Hepatocyte (in vitro differentiated cells): Measurements from ENCODE around the gene PCDHB14. TPM values are rescaled to one million over a fixed set of nuclear protein-coding genes. Genes with fewer than 3 reads are reported as not detected.
"Not testable (repeated sequence)": the region's sequence is repeated elsewhere in the genome, so short reads cannot be mapped to it uniquely, and the experiment has no call there.

Experiments
- DNase-seq: peaks from one replicate; pipeline ENCODE4 v3.0.0-alpha.2; 2016; ENCODE audit warnings: low spot score
- H2AFZ ChIP-seq: fragments of 200-600 bp; sonication (generic); 2 replicates; pipeline ENCODE4 v1.6.0; 2016; ENCODE audit warnings: antibody characterized with exemption, mild to moderate bottlenecking
- H3K27ac ChIP-seq: fragments of 200-600 bp; sonication (generic); 2 replicates; pipeline ENCODE4 v1.5.1; 2016; ENCODE audit warnings: mild to moderate bottlenecking
- H3K27me3 ChIP-seq: fragments of 200-600 bp; sonication (generic); 2 replicates; pipeline ENCODE4 v1.6.1; 2016
- H3K36me3 ChIP-seq: fragments of 200-600 bp; sonication (generic); replicated peaks from 2 replicates; pipeline ENCODE4 v1.5.1; 2016; ENCODE audit warnings: low read depth; ENCODE audit not compliant: insufficient read depth
- H3K4me1 ChIP-seq: fragments of 200-600 bp; sonication (generic); 2 replicates; pipeline ENCODE4 v1.5.1; 2016; ENCODE audit warnings: mild to moderate bottlenecking, moderate library complexity; ENCODE audit not compliant: insufficient read depth
- H3K4me2 ChIP-seq: fragments of 200-600 bp; sonication (generic); 2 replicates; pipeline ENCODE4 v1.6.0; 2016
- H3K4me3 ChIP-seq: fragments of 200-600 bp; sonication (generic); 2 replicates; pipeline ENCODE4 v1.5.1; 2016; ENCODE audit warnings: mild to moderate bottlenecking
- H3K79me2 ChIP-seq: fragments of 200-600 bp; sonication (generic); 2 replicates; pipeline ENCODE4 v1.6.0; 2017; ENCODE audit warnings: mild to moderate bottlenecking
- H3K9me2 ChIP-seq: fragments of 200-600 bp; sonication (generic); replicated peaks from 2 replicates; pipeline ENCODE4 v1.6.0; 2017; ENCODE audit warnings: mild to moderate bottlenecking; ENCODE audit not compliant: insufficient read depth
- H3K9me3 ChIP-seq: fragments of 200-600 bp; sonication (generic); 2 replicates; pipeline ENCODE4 v1.5.1; 2016; ENCODE audit warnings: low read depth, mild to moderate bottlenecking
- H4K20me1 ChIP-seq: fragments of 200-600 bp; sonication (generic); 2 replicates; pipeline ENCODE4 v1.6.0; 2016; ENCODE audit warnings: mild to moderate bottlenecking; ENCODE audit not compliant: insufficient read depth, poor library complexity, severe bottlenecking
- CTCF ChIP-seq: fragments of 200-600 bp; sonication (generic); IDR thresholded peaks from 2 replicates; pipeline ENCODE4 v1.5.1; 2016; ENCODE audit warnings: antibody characterized with exemption, mild to moderate bottlenecking; ENCODE audit not compliant: poor library complexity
- EZH2 ChIP-seq: fragments of 200-600 bp; sonication (generic); IDR thresholded peaks from 2 replicates; pipeline ENCODE4 v1.6.1; 2016; ENCODE audit warnings: antibody characterized with exemption, mild to moderate bottlenecking, borderline replicate concordance
- EZH2phosphoT487 ChIP-seq: fragments of 200-600 bp; sonication (generic); IDR thresholded peaks from one replicate; pipeline ENCODE4 v1.6.1; 2018; ENCODE audit warnings: antibody characterized with exemption, mild to moderate bottlenecking, low read depth, moderate library complexity; ENCODE audit not compliant: unreplicated experiment, severe bottlenecking
- WGBS: methylation state at CpG from one replicate; pipeline ENCODE4 v1.1.6; 2016; ENCODE audit warnings: low lambda C conversion rate; ENCODE audit errors: missing lambda C conversion rate; 5-methylcytosine and 5-hydroxymethylcytosine counted together
- polyA plus RNA-seq: library from polyadenylated mRNA; unstranded; fragments of >200 nt; fragmentation: Nextera tagmentation; extraction: Ambion mirVana; gene quantifications from 2 replicates; pipeline ENCODE4 v1.2.1, GENCODE V29; 2016
- total RNA-seq: library from RNA; depleted of rRNA; stranded (reverse); fragments of >200 nt; gene quantifications from 2 replicates; pipeline ENCODE4 v1.2.3, GENCODE V29; 2014

The PCDHB14 gene
- total and polyA plus RNA-seq, 2 experiments from 2014 or later = 3.0 to 4.3 TPM

GRCh38 chr5:141224844-141225243 is 1.7 kb downstream of the PCDHB14 start:
- H3K9me2 ChIP-seq, H3K27ac ChIP-seq, H3K27me3 ChIP-seq, DNase-seq, H3K4me1 ChIP-seq, H3K4me2 ChIP-seq, H3K79me2 ChIP-seq, H4K20me1 ChIP-seq, H3K4me3 ChIP-seq, H2AFZ ChIP-seq, H3K36me3 ChIP-seq: not testable (repeated sequence)
- H3K9me3 ChIP-seq = peaks cover 33% of the 10 kb centered on the region
- WGBS = 95% methylated on average over 19 of the region's 40 CpGs

- 99% methylated on average over 23 of the region's 30 CpGs for WGBS
- H3K4me1 ChIP-seq = not testable (repeated sequence)
- peaks cover 28% of the 10 kb centered on the region for H3K9me3 ChIP-seq
Observed at GRCh38 chr5:141225421-141225820, 2.3 kb downstream of the PCDHB14 start.

GRCh38 chr5:141234109-141234667 is 11.0 kb downstream of the PCDHB14 start:
- Histone ChIP-seq H2AFZ (no peak overlapping the region), H3K27me3 (no peaks in the 10 kb centered on the region), H4K20me1 (no peaks in the 10 kb centered on the region), H3K79me2 (no peaks in the 10 kb centered on the region), H3K4me1 (no peaks in the 10 kb centered on the region), H3K36me3 (no peaks in the 10 kb centered on the region), H3K9me2 (no peaks in the 10 kb centered on the region), H3K9me3 (peaks cover 26% of the 10 kb centered on the region), H3K27ac (no peak overlapping the region), H3K4me3 (no peak overlapping the region), H3K4me2 (no peak overlapping the region)
- DNase-seq = no peak
- TF ChIP-seq EZH2phosphoT487 = no peak
- TF ChIP-seq CTCF = no peak
- no peak for TF ChIP-seq EZH2
- 78% methylated on average over 15 of the region's 15 CpGs for WGBS

More at GRCh38 chr5:141225421-141225820, 2.3 kb downstream of the PCDHB14 start:
- not testable (repeated sequence) for H3K79me2 ChIP-seq, H4K20me1 ChIP-seq, H3K27ac ChIP-seq, DNase-seq, H2AFZ ChIP-seq, H3K36me3 ChIP-seq, H3K4me2 ChIP-seq, H3K27me3 ChIP-seq, H3K4me3 ChIP-seq, H3K9me2 ChIP-seq

GRCh38 chr5:141235922-141236321 is 12.8 kb downstream of the PCDHB14 start:
- not testable (repeated sequence) for DNase-seq, H3K9me2 ChIP-seq, H3K4me1 ChIP-seq, H3K79me2 ChIP-seq, H2AFZ ChIP-seq, H3K4me3 ChIP-seq, H3K4me2 ChIP-seq, H3K27ac ChIP-seq, H4K20me1 ChIP-seq, H3K27me3 ChIP-seq, H3K36me3 ChIP-seq
- H3K9me3 ChIP-seq = peaks cover 36% of the 10 kb centered on the region
- WGBS = 98% methylated on average over 31 of the region's 40 CpGs

- TF ChIP-seq EZH2 = no peak
- no peak for TF ChIP-seq CTCF
- TF ChIP-seq EZH2phosphoT487 = no peak
- no peaks in the 10 kb centered on the region for H4K20me1 ChIP-seq
Observed at GRCh38 chr5:141236516-141237313, 13.6 kb downstream of the PCDHB14 start.

More at GRCh38 chr5:141236516-141237313, 13.6 kb downstream of the PCDHB14 start:
- H3K9me2 ChIP-seq = no peaks in the 10 kb centered on the region
- H3K4me3 ChIP-seq = no peak overlapping the region
- no peaks in the 10 kb centered on the region for H3K79me2 ChIP-seq
- no peaks in the 10 kb centered on the region for H3K27me3 ChIP-seq
- no peak overlapping the region for H3K4me2 ChIP-seq
- H3K4me1 ChIP-seq = no peaks in the 10 kb centered on the region
- no peak overlapping the region for H3K27ac ChIP-seq
- H3K9me3 ChIP-seq = peaks cover 36% of the 10 kb centered on the region
- DNase-seq = no peak
- H2AFZ ChIP-seq = no peak overlapping the region
- 94% methylated on average over 30 of the region's 32 CpGs for WGBS
- no peaks in the 10 kb centered on the region for H3K36me3 ChIP-seq
